Effector memory CD4-positive, alpha-beta T cell (primary cell): ENCODE results near the gene ZNF692.
"Not testable (repeated sequence)": the region's sequence is repeated elsewhere in the genome, so short reads cannot be mapped to it uniquely, and the experiment has no call there.

ENCODE experiments used
- DNase-seq, 3 donors: peaks; one replicate each; pipeline ENCODE4 v3.0.0-alpha.2; 2020
- H3K27ac ChIP-seq: 2 replicates; pipeline ENCODE4 v1.7.0; 2013; ENCODE audit warnings: mild to moderate bottlenecking, low read length, moderate library complexity; ENCODE audit not compliant: insufficient read depth, poor library complexity, severe bottlenecking
- H3K27me3 ChIP-seq: replicated peaks from 2 replicates; pipeline ENCODE4 v1.7.0; 2013; ENCODE audit warnings: mild to moderate bottlenecking, low read length; ENCODE audit not compliant: insufficient read depth, control insufficient read depth, poor library complexity, severe bottlenecking
- H3K36me3 ChIP-seq: 2 replicates; pipeline ENCODE4 v1.7.0; 2013; ENCODE audit warnings: mild to moderate bottlenecking, low read length, moderate library complexity; ENCODE audit not compliant: control insufficient read depth, insufficient read depth
- H3K4me1 ChIP-seq: 2 replicates; pipeline ENCODE4 v1.7.0; 2013; ENCODE audit warnings: low read length, mild to moderate bottlenecking; ENCODE audit not compliant: control insufficient read depth, insufficient read depth, poor library complexity, severe bottlenecking
- H3K4me3 ChIP-seq: 2 replicates; pipeline ENCODE4 v1.7.0; 2013; ENCODE audit warnings: low read length, low read depth, mild to moderate bottlenecking; ENCODE audit not compliant: insufficient read depth, poor library complexity, severe bottlenecking
- H3K9me3 ChIP-seq: 2 replicates; pipeline ENCODE4 v1.7.0; 2013; ENCODE audit warnings: mild to moderate bottlenecking, low read length, moderate library complexity; ENCODE audit not compliant: control insufficient read depth

The ZNF692 gene

DNA sequence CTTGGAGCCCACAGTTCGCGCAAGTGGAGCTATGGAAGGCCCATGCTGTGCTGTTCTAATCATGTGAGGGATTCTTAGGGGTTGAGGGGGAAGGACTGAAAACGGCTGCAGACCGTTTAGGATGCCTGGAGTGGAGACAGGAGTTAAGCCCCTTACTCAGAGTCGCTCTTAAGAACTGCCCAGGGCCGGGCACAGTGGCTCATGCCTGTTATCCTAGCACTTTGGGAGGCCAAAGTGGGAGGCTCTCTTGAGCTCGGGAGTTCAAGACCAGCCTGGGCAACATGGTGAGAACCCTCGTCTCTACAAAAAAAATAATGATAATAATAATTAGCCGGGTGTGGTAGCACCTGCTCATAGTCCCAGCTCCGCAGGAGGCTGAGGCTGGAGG, 19.7 kb downstream of the ZNF692 start:
- peak overlapping the region; percentile 92 for H3K4me3 ChIP-seq
- no peak for DNase-seq
- H3K27me3 ChIP-seq = no peaks in the 10 kb centered on the region
- peaks cover 5% of the 10 kb centered on the region for H3K36me3 ChIP-seq
- no peaks in the 10 kb centered on the region for H3K9me3 ChIP-seq
- H3K4me1 ChIP-seq = peaks cover 14% of the 10 kb centered on the region
- peak overlapping the region; percentile 96 for H3K27ac ChIP-seq

DNA sequence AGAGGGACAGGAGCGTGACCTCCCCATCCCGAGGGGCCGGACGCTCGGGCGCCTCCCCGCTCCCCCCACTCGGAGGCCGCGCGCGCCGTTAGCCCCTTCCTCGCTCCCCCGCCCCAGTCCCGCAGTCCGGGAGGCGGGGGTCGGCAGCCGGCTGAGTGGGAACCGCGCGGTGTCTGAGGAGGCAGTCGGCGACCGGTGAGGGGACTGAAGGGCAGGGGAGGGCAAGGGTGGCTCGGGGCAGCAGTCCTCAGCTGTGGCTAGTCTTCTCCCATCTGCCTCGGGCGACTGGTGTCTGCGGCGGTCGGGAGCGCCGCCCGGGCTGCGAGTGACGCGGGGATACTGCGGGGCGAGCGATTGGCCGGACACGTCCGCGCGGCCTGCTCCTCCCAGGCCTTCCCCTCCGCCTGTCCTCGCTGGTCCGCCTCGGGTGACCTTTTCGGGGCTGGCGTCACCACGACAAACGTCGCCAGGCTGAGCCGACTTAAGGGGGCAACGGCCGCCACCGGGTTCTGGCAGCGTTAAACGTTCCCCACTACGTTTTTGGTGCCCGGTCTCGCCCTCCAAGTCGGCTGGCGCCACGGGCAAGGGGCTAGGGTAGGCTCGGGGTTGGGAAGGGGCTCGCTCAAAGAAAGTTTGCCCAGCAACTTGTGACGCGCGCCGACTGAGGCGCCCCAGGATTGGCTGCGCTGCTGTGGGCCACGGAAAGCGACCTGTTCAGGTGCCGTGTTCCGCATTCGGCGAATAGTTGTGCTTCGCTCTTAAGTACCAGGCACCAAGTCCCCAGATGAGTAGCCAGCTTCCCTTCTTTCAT, 20.3 kb downstream of the ZNF692 start:
- Histone ChIP-seq H3K4me3 (peak overlapping the region; percentile 92), H3K36me3 (peaks cover 5% of the 10 kb centered on the region), H3K4me1 (peaks cover 14% of the 10 kb centered on the region), H3K9me3 (no peaks in the 10 kb centered on the region), H3K27me3 (peaks cover 3% of the 10 kb centered on the region), H3K27ac (peak overlapping the region; percentile 96)
- peak; percentile 72 to 83 (median 78) for DNase-seq

DNA sequence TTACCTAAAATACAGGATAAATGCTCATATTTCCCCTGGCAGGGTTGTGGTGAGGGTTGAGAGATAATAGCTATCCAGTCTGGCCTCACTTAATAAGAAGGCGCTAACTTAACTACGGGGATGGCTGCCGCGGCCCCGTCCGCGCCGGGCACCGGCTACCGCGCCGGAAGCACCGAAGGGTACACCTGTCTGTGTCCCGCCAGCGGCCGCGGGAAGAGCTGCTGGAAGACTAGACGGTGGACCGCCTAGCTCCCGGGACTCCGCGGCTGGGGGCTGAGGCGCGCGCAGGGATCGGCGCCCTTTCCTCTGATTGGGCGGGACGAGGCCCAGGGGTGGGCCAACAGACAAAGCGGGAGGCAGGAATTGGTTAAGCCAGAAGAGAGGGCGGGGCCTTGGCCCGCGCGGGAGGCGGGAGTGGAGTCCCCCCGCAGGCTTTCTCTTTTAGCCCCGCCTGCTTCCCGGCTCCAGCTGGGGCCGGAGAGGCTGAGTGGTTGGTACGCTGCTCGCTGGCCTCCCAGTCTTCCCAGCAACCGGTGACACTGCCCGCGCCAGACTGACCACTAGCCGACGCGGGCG, 21.0 kb downstream of the ZNF692 start, which contains the start of gene ZNF672:
Gene ZNF672, plus strand, starts transcription at position 444 of the 576 bp plus-strand sequence. CDS start 9,051 bp downstream, outside the sequence.
- peak; percentile 84 to 92 (median 89) for DNase-seq
- Histone ChIP-seq H3K27me3 (peaks cover 4% of the 10 kb centered on the region), H3K4me1 (peaks cover 14% of the 10 kb centered on the region), H3K4me3 (peak within 1 kb of the TSS; percentile 92), H3K9me3 (no peaks in the 10 kb centered on the region), H3K27ac (peak within 1 kb of the TSS; percentile 96), H3K36me3 (peaks cover 1% of the 10 kb centered on the region)

DNA sequence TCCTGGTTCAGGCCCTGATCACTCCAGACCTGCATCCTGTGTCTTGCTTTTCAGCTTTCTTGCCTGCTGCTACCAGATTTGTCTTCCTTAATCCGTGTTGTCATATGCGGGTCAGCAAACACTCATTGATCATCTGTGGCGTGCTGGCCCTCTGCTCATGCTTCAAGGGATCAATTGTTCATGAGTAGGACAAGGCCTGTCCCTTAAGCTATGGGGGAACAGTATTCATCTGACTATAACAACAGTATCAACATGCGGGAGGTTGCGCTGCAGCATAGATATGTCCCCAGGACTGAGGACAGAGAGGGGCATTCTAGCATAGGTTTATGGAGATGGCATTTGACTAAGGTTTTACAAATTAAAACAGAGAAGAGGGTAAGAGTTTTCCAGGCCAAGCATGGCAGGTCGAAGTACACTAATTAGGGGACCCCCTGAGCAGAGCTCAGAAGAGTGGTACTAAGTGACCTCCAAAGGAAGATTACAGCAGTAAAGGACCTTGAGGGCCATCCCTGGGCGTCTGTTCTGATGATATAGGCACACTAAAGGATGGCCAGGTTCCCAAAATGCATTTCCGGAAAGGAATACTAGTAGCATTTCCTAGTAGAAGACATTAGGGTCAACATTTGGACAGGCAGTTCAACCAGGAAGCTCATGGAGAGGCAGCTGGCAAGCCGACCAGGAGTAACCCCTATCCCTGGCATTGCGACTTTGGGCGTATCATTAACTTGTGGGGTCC, 21.7 kb downstream of the ZNF692 start:
- peak overlapping the region; percentile 92 for H3K4me3 ChIP-seq
- H3K9me3 ChIP-seq = no peaks in the 10 kb centered on the region
- H3K27me3 ChIP-seq = peaks cover 4% of the 10 kb centered on the region
- H3K4me1 ChIP-seq = peaks cover 14% of the 10 kb centered on the region
- peak overlapping the region; percentile 96 for H3K27ac ChIP-seq
- no peaks in the 10 kb centered on the region for H3K36me3 ChIP-seq
- no peak for DNase-seq

DNA sequence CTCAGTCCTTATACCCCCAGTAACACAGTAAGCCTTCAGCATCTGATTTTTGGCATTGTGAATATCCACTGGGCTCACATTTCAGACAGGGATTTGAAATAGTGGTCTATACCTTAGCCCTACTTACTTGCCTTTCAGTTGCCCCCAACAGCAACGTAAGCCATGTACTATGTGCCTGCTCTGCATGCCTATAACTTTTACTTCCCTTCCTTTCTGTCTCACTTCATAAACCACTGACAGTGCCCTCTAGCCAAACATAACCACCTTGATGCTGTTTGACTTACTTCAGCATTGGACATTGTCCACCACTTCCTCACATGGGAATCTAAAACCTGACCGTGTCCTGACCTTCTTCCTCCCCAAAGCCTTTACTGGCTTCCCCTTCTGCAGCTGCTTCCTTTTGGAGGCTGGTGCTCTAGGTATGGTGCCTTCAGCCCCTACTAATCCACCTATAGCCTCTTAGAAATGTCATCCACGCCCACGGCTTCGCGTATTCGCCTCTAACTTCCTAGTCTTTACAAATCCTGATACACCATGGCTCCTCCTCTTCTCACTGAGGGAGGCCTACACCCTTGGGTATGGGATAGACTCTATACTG, 24.4 kb downstream of the ZNF692 start:
- H3K4me1 ChIP-seq = peaks cover 13% of the 10 kb centered on the region
- no peak for DNase-seq
- H3K27ac ChIP-seq = no peak overlapping the region
- no peaks in the 10 kb centered on the region for H3K9me3 ChIP-seq
- H3K36me3 ChIP-seq = no peaks in the 10 kb centered on the region
- peaks cover 4% of the 10 kb centered on the region for H3K27me3 ChIP-seq
- no peak overlapping the region for H3K4me3 ChIP-seq

DNA sequence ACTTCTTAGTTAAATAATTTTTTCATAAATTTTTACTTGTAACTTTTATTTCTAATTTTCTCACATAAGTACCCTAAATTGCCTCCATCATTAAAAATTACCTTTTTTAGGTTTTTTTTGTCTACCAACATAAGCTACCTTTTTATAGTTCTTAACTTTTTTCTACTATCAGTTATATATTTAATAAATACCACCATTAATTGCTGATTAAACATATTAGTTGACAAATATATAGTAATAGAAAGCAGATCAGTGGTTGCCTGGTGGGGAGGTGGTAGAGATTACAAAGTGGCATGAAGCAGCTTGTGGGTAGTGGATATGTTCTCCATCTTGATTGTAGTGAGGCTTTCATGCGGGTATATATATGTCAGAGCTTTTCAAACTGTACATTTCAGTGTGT, 27.0 kb downstream of the ZNF692 start:
- no peaks in the 10 kb centered on the region for H3K36me3 ChIP-seq
- no peak for DNase-seq
- H3K4me3 ChIP-seq = no peak overlapping the region
- peaks cover under 1% of the 10 kb centered on the region for H3K4me1 ChIP-seq
- no peak overlapping the region for H3K27ac ChIP-seq
- no peaks in the 10 kb centered on the region for H3K9me3 ChIP-seq
- H3K27me3 ChIP-seq = peaks cover 4% of the 10 kb centered on the region

DNA sequence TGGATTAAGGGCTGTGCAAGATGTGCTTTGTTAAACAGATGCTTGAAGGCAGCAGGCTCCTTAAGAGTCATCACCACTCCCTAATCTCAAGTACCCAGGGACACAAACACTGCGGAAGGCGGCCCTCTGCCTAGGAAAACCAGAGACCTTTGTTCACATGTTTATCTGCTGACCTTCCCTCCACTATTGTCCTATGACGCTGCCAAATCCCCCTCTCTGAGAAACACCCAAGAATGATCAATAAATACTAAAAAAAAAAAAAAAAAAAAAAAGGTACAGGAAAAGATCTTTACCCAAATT, 28.2 kb downstream of the ZNF692 start:
- H3K27me3 ChIP-seq, H3K27ac ChIP-seq, H3K4me3 ChIP-seq, H3K4me1 ChIP-seq, H3K9me3 ChIP-seq, DNase-seq, H3K36me3 ChIP-seq: not testable (repeated sequence)

DNA sequence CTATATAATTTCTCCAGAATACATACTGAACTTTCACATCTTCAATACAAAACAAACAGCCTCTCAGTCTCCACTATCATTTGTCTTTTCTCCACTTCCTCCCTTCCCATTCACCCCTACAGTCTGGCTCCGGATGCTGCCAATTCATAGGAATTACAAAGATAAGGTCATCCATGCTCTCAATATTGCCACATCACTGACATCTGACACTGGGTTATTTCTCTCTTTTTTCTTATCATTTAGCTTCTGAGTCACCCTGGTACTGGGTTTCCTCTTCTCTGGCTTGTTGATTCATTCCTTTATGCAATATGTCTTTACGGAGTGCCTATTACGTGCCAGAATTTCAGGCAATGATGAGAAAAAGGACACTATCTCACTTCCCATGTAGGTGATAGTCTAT, 30.0 kb downstream of the ZNF692 start:
- H3K27ac ChIP-seq = no peak overlapping the region
- peaks cover 4% of the 10 kb centered on the region for H3K27me3 ChIP-seq
- peaks cover 16% of the 10 kb centered on the region for H3K4me1 ChIP-seq
- H3K4me3 ChIP-seq = no peak overlapping the region
- DNase-seq = no peak
- H3K36me3 ChIP-seq = no peaks in the 10 kb centered on the region
- H3K9me3 ChIP-seq = no peaks in the 10 kb centered on the region

DNA sequence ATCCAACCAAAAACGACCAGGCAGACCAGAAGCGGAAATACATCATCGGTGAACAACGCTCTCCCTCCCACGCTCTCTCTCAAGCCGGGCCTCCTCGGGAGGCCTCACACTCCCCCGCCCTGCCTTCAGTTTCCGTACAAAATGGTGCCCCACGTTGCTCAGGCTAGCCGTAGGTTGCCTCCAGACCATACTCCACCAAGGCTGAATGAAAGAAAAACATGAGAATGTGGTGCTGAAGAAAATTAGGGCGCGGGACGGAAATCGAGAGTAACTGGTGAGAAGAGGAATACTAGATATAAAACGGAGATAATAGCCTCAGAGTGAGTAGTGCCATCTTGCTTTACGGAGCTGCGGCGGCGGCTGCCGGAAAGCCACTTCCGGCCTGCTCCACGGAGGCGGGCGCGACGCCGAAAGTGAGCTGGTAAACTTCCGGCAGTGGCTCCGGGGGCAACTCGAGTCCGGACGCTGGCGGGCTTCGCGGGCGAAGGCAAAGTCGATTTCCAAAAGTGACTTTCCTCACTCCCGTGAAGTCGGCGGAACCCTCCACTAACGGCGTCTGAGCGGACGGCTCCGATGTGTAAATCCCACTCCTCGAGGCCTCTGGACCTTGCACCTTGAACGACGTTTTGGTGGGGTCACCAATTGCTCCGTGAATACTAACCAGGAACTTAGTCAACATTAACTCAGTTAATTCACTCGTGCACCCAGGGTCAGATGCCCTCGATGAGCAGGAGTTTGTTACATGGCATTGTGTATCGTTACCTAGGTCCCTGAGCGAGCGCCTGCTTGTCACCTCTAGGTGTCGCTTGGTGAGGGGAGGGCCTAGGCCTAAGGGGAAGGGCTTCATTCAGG, 32.8 kb downstream of the ZNF692 start, which contains the start of gene SH3BP5L:
Gene SH3BP5L, minus strand, starts transcription at position 7 of the 852 bp plus-strand sequence. CDS start 980 bp downstream, outside the sequence.
- H3K27me3 ChIP-seq = no peaks in the 10 kb centered on the region
- H3K4me3 ChIP-seq = peak within 1 kb of the TSS; percentile 75
- H3K27ac ChIP-seq = peak within 1 kb of the TSS; percentile 97
- peaks cover 15% of the 10 kb centered on the region for H3K36me3 ChIP-seq
- peak; percentile 75 to 84 (median 82) for DNase-seq
- no peaks in the 10 kb centered on the region for H3K9me3 ChIP-seq
- peaks cover 21% of the 10 kb centered on the region for H3K4me1 ChIP-seq
